Endothelial cell of umbilical vein (primary cell): ENCODE measurements around the gene CLRN3. TPM values are rescaled to one million over a fixed set of nuclear protein-coding genes. Genes with fewer than 3 reads are reported as not detected.

Experiments used
- BruUV-seq: library from RNA; stranded (reverse); fragments of 400-500 nt; replicated peaks from 2 replicates; lab custom pipeline; 2021; lab: Mats Ljungman, UMichigan
- CTCF ChIA-PET: fragments of 300-600, 350-600 bp; sonication (Branson Sonifier 250); formaldehyde crosslinking; loops from one replicate; lab custom pipeline; 2021; ENCODE audit warnings: antibody characterized with exemption, inconsistent platforms; lab: Charles Lee
- POLR2A ChIA-PET: fragments of 300-600, 350-600 bp; sonication (Branson Sonifier 250); formaldehyde crosslinking; loops from one replicate; lab custom pipeline; 2021; ENCODE audit warnings: antibody characterized with exemption, inconsistent platforms; lab: Charles Lee
- DNase-seq: peaks from one replicate; pipeline ENCODE4 v3.0.0-alpha.2; 2011; ENCODE audit warnings: low read depth, low spot score
- FAIRE-seq: peaks from 2 replicates; lab custom pipeline; 2011; peaks lifted over from hg19 to GRCh38; lab: Jason Lieb, UNC
- H2AFZ ChIP-seq: 2 replicates; pipeline ENCODE4 v1.6.0; 2012; ENCODE audit warnings: low read depth, low read length, control low read depth, inconsistent platforms
- H3K27ac ChIP-seq: 2 replicates; pipeline ENCODE4 v1.5.1; 2011; ENCODE audit warnings: low read depth, mild to moderate bottlenecking, control low read depth, low read length, moderate library complexity; ENCODE audit not compliant: insufficient read depth
- H3K27me3 ChIP-seq, 2 experiments: 2 replicates each; pipeline versions ENCODE4 v1.6.0 to v1.6.1; 2011; ENCODE audit warnings: low read length in 2 of 2, mixed read lengths in 1 of 2; ENCODE audit not compliant: control insufficient read depth in 2 of 2, insufficient read depth in 2 of 2
- H3K36me3 ChIP-seq, 2 experiments: 2 replicates in 1 of 2; 3 replicates in 1 of 2; pipeline ENCODE4 v1.5.1; 2011; ENCODE audit warnings: low read length in 2 of 2, mild to moderate bottlenecking in 1 of 2, moderate library complexity in 1 of 2; ENCODE audit not compliant: control insufficient read depth in 2 of 2, insufficient read depth in 2 of 2; ENCODE audit errors: extremely low read depth in 1 of 2
- H3K4me1 ChIP-seq: 3 replicates; pipeline ENCODE4 v1.5.1; 2011; ENCODE audit warnings: mild to moderate bottlenecking, low read length; ENCODE audit not compliant: control insufficient read depth, insufficient read depth; ENCODE audit errors: extremely low read depth
- H3K4me2 ChIP-seq: 2 replicates; pipeline ENCODE4 v1.6.1; 2011; ENCODE audit warnings: low read length, control low read depth, mixed read lengths; ENCODE audit not compliant: insufficient read depth
- H3K4me3 ChIP-seq, 3 experiments: fragments of 200-600 bp in 1 of 3; sonication (generic), shearing (Covaris generic) in 1 of 3; replicated peaks in 1 of 3; 2 replicates each; pipeline ENCODE4 v1.5.1; 2011 to 2016; ENCODE audit warnings: control low read depth in 3 of 3, low read length in 3 of 3, mild to moderate bottlenecking in 2 of 3, inconsistent platforms in 1 of 3, low read depth in 1 of 3, moderate library complexity in 1 of 3; ENCODE audit not compliant: insufficient read depth in 1 of 3
- H3K79me2 ChIP-seq: 2 replicates; pipeline ENCODE4 v1.6.0; 2012; ENCODE audit warnings: low read length, inconsistent platforms; ENCODE audit not compliant: control insufficient read depth, insufficient read depth
- H3K9ac ChIP-seq: replicated peaks from 2 replicates; pipeline ENCODE3; 2011; ENCODE audit warnings: low read length, control low read depth; ENCODE audit not compliant: insufficient read depth; ENCODE audit errors: extremely low read depth
- H3K9me1 ChIP-seq: replicated peaks from 3 replicates; pipeline ENCODE4 v1.6.0; 2011; ENCODE audit warnings: mild to moderate bottlenecking, low read length; ENCODE audit not compliant: control insufficient read depth, insufficient read depth; ENCODE audit errors: extremely low read depth
- H3K9me3 ChIP-seq: replicated peaks from 2 replicates; pipeline ENCODE4 v1.5.1; 2012; ENCODE audit warnings: low read length, inconsistent platforms; ENCODE audit not compliant: control insufficient read depth, insufficient read depth
- H4K20me1 ChIP-seq: replicated peaks from 2 replicates; pipeline ENCODE3; 2011; ENCODE audit warnings: mild to moderate bottlenecking, low read length; ENCODE audit not compliant: control insufficient read depth, insufficient read depth; ENCODE audit errors: extremely low read depth
- CTCF ChIP-seq, 2 donors: IDR thresholded peaks; 1 replicate in 1 of 2; 2 replicates in 1 of 2; pipeline ENCODE4 v1.5.1; 2011; ENCODE audit warnings: low read length in 2 of 2, mild to moderate bottlenecking in 2 of 2, moderate library complexity in 2 of 2, control low read depth in 1 of 2, inconsistent platforms in 1 of 2, low read depth in 1 of 2; ENCODE audit not compliant: insufficient read depth in 1 of 2; ENCODE audit errors: extremely low read depth in 1 of 2
- EZH2 ChIP-seq: IDR thresholded peaks from 2 replicates; pipeline ENCODE4 v1.6.1; 2012; ENCODE audit warnings: borderline replicate concordance, low read depth, mild to moderate bottlenecking, moderate library complexity, low read length, inconsistent platforms; ENCODE audit not compliant: severe bottlenecking
- FOS ChIP-seq: IDR thresholded peaks from 2 replicates; pipeline ENCODE4 v1.6.1; 2011; ENCODE audit warnings: mild to moderate bottlenecking, low read length, moderate library complexity, borderline replicate concordance; ENCODE audit not compliant: insufficient read depth
- GATA2 ChIP-seq: IDR thresholded peaks from 2 replicates; pipeline ENCODE4 v1.7.0; 2011; ENCODE audit warnings: low read depth, mild to moderate bottlenecking, moderate library complexity, mixed read lengths, low read length; ENCODE audit not compliant: insufficient read length, insufficient read depth
- JUN ChIP-seq: IDR thresholded peaks from 2 replicates; pipeline ENCODE4 v1.6.1; 2011; ENCODE audit warnings: borderline replicate concordance, low read depth; ENCODE audit not compliant: insufficient read length, insufficient read depth
- MAX ChIP-seq: IDR thresholded peaks from 2 replicates; pipeline ENCODE4 v1.6.1; 2011; ENCODE audit not compliant: insufficient read depth, insufficient read length
- MYC ChIP-seq: IDR thresholded peaks from one replicate; pipeline ENCODE4 v1.6.1; 2011; ENCODE audit warnings: mild to moderate bottlenecking, low read depth, low read length
- POLR2A ChIP-seq: IDR thresholded peaks from 2 replicates; pipeline ENCODE4 v1.6.1; 2012; ENCODE audit warnings: low read depth, mild to moderate bottlenecking, control low read depth, low read length
- POLR2AphosphoS5 ChIP-seq: IDR thresholded peaks from 2 replicates; pipeline ENCODE4 v1.6.1; 2012; ENCODE audit warnings: low read depth, mild to moderate bottlenecking, control low read depth, low read length, moderate library complexity; ENCODE audit not compliant: insufficient read depth
- dilution Hi-C: fragments of 300-500 bp; cut with MboI; formaldehyde crosslinking; loops from one replicate; pipeline ENCODE4 v1.15.0; 2019; ENCODE audit warnings: low sequenced_read_pairs; ENCODE audit not compliant: extremely low pct_ligation_motif_present
- intact Hi-C: fragments of 100-400 bp; cut with micrococcal nuclease; formaldehyde crosslinking; loops from one replicate; pipeline ENCODE4 v1.10.0; 2022
- polyA plus RNA-seq, 4 experiments: library from polyadenylated mRNA; depleted of rRNA in 3 of 4; stranded (reverse) in 3 of 4; unstranded in 1 of 4; fragments of >200 nt; gene quantifications; 2 replicates each; pipeline versions ENCODE4 v1.2.1 to v1.2.3, GENCODE V29; 2011 to 2012; ENCODE audit warnings: missing spikeins in 1 of 4
- total RNA-seq: library from RNA; stranded (reverse); gene quantifications from 2 replicates; pipeline ENCODE4 v1.2.3, GENCODE V29; 2021

CLRN3 gene
- total and polyA plus RNA-seq, 2 donors (not counting 3 experiments of a cell fraction or from before 2014, with no cell fraction given), result 0.07 TPM; not detected in 1

GRCh38 chr10:127851661-127852194, 41.0 kb downstream of the CLRN3 start:
- Histone ChIP-seq H3K79me2 (no peaks in the 10 kb centered on the region), H3K9ac (no peak overlapping the region), H3K27ac (no peak overlapping the region), H3K9me1 (no peaks in the 10 kb centered on the region), H3K9me3 (no peaks in the 10 kb centered on the region), H3K4me3 (no peak overlapping the region), H3K27me3 (no peaks in the 10 kb centered on the region), H3K4me1 (no peaks in the 10 kb centered on the region), H4K20me1 (no peaks in the 10 kb centered on the region), H2AFZ (no peak overlapping the region), H3K36me3 (no peaks in the 10 kb centered on the region), H3K4me2 (no peak overlapping the region)
- FAIRE-seq, result no peak
- dilution Hi-C loops (no loop called here), intact Hi-C loops (loop anchor here (10.0 kb wide), 2 partner anchors 497 to 607 kb away; no protein-coding TSS in a partner anchor)
- CTCF ChIA-PET, result interaction anchor here (1.0 to 1.4 kb wide), 3 partner anchors 136 to 287 kb away, joined by 3 to 4 read pairs (median 3); no protein-coding TSS in a partner anchor
- POLR2A ChIA-PET, result no interaction called here
- BruUV-seq, result no TSS peak
- DNase-seq, result no peak
- TF ChIP-seq MAX, result no peak
- no peak for TF ChIP-seq FOS
- TF ChIP-seq POLR2AphosphoS5, result no peak
- TF ChIP-seq MYC, result no peak
- no peak for TF ChIP-seq GATA2
- no peak for TF ChIP-seq JUN
- no peak for TF ChIP-seq CTCF (IDR thresholded peaks at IDR 0.05; ENCODE audit: extremely low read depth in 1 of 2, insufficient read depth in 1 of 2, low read depth in 1 of 2, low read length in 2 of 2)
- TF ChIP-seq POLR2A, result no peak
- no peak for TF ChIP-seq EZH2
